IPS-18c (cell line): ENCODE measurements around the gene SLC17A5.
"Not testable (repeated sequence)": the region's sequence is repeated elsewhere in the genome, so short reads cannot be mapped to it uniquely, and the experiment has no call there.

Experiments used
- H3K4me3 ChIP-seq: 2 replicates; pipeline ENCODE4 v1.7.0; 2013; ENCODE audit warnings: low read depth, mild to moderate bottlenecking, low read length, moderate library complexity; ENCODE audit not compliant: insufficient read depth
- H3K9me3 ChIP-seq: one replicate; pipeline ENCODE4 v1.6.1; 2013; ENCODE audit warnings: mild to moderate bottlenecking, low read length, moderate library complexity; ENCODE audit not compliant: control insufficient read depth, insufficient read depth

The SLC17A5 gene

GRCh38 chr6:73585566-73586415, 68.0 kb downstream of the SLC17A5 start:
- Histone ChIP-seq H3K9me3 (no peaks in the 10 kb centered on the region), H3K4me3 (no peak overlapping the region)

GRCh38 chr6:73581293-73581692, 72.5 kb downstream of the SLC17A5 start:
- H3K9me3 ChIP-seq: no peaks in the 10 kb centered on the region
- no peak overlapping the region for H3K4me3 ChIP-seq

- no peaks in the 10 kb centered on the region for H3K9me3 ChIP-seq
- H3K4me3 ChIP-seq: no peak overlapping the region
These were observed 73.3 kb downstream of the SLC17A5 start for GRCh38 chr6:73580247-73581149.

GRCh38 chr6:73579851-73580246, 73.9 kb downstream of the SLC17A5 start:
- H3K4me3 ChIP-seq: no peak overlapping the region
- no peaks in the 10 kb centered on the region for H3K9me3 ChIP-seq

GRCh38 chr6:73579389-73579788, 74.4 kb downstream of the SLC17A5 start:
- H3K9me3 ChIP-seq: no peaks in the 10 kb centered on the region
- no peak overlapping the region for H3K4me3 ChIP-seq

- no peaks in the 10 kb centered on the region for H3K9me3 ChIP-seq
- no peak overlapping the region for H3K4me3 ChIP-seq
These were observed 76.1 kb downstream of the SLC17A5 start for GRCh38 chr6:73577676-73578075.

- H3K4me3 ChIP-seq, H3K9me3 ChIP-seq: not testable (repeated sequence)
These were observed 81.3 kb downstream of the SLC17A5 start for GRCh38 chr6:73572531-73572930.

- not testable (repeated sequence) for H3K9me3 ChIP-seq
These were observed 82.3 kb downstream of the SLC17A5 start for GRCh38 chr6:73571218-73572181.

GRCh38 chr6:73569121-73569520, 84.7 kb downstream of the SLC17A5 start:
- H3K9me3 ChIP-seq: peaks cover 2% of the 10 kb centered on the region

More at GRCh38 chr6:73571218-73572181, 82.3 kb downstream of the SLC17A5 start:
- not testable (repeated sequence) for H3K4me3 ChIP-seq

GRCh38 chr6:73566954-73567591, 86.7 kb downstream of the SLC17A5 start:
- H3K9me3 ChIP-seq: peaks cover 2% of the 10 kb centered on the region
- H3K4me3 ChIP-seq: no peak overlapping the region

More at GRCh38 chr6:73569121-73569520, 84.7 kb downstream of the SLC17A5 start:
- no peak overlapping the region for H3K4me3 ChIP-seq

- not testable (repeated sequence) for H3K4me3 ChIP-seq, H3K9me3 ChIP-seq
These were observed 87.3 kb downstream of the SLC17A5 start for GRCh38 chr6:73566486-73566871.

GRCh38 chr6:73565767-73566485, 87.9 kb downstream of the SLC17A5 start:
- Histone ChIP-seq H3K9me3 (peaks cover 2% of the 10 kb centered on the region), H3K4me3 (no peak overlapping the region)

- no peaks in the 10 kb centered on the region for H3K9me3 ChIP-seq
These were observed 89.0 kb downstream of the SLC17A5 start for GRCh38 chr6:73564578-73565345.

GRCh38 chr6:73562558-73562957, 91.2 kb downstream of the SLC17A5 start:
- Histone ChIP-seq H3K9me3 (no peaks in the 10 kb centered on the region), H3K4me3 (no peak overlapping the region)

More at GRCh38 chr6:73564578-73565345, 89.0 kb downstream of the SLC17A5 start:
- no peak overlapping the region for H3K4me3 ChIP-seq

- no peak overlapping the region for H3K4me3 ChIP-seq
These were observed 92.9 kb downstream of the SLC17A5 start for GRCh38 chr6:73560853-73561407.

More at GRCh38 chr6:73560853-73561407, 92.9 kb downstream of the SLC17A5 start:
- no peaks in the 10 kb centered on the region for H3K9me3 ChIP-seq
